ENCODE results near the gene C1QTNF6. TPM values are rescaled to one million over a fixed set of nuclear protein-coding genes. Genes with fewer than 3 reads are reported as not detected.
"Not testable (repeated sequence)": the region's sequence is repeated elsewhere in the genome, so short reads cannot be mapped to it uniquely, and the experiment has no call there.

C1QTNF6 gene
- polyA plus RNA-seq, 3 donors, result 2.6 to 8.0 (median 2.6) TPM

DNA sequence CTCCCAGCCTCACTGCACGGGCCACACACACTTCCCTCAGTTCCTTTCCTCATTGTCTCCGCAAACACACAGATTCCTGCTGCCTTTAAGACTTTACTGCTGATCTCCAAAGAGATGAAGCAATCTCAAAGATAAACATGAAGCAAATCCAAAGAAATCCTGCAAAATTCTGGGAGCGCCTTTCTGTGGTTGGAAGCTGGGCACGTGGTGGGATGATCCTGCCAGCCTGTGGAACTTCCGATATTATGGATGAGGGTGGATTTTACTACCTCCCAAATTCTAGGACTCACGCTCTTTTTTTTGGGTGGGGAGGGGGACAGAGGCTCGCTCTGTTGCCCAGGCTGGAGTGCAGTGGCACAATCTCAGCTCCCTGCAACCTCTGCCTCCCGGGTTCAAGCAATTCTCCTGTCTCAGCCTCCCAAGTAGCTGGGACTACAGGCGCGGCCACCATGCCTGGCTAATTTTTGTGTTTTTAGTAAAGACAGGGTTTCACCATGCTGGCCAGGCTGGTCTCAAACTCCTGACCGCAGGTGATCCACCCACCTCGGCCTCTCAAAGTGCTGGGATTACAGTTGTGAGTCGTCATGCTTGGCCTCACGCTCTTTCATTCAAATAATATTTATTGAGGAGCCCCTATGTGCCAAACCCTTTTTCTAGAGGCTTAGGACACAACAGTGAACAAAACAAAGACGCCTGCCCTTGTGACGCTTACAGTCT is 17.2 kb downstream of the C1QTNF6 start:
- WGBS, 3 donors, result 86 to 92% (median 86%) methylated on average over 16 of the region's 16 CpGs
- H3K27ac ChIP-seq (ENCODE audit: low read depth, low read length), result not testable (repeated sequence)

DNA sequence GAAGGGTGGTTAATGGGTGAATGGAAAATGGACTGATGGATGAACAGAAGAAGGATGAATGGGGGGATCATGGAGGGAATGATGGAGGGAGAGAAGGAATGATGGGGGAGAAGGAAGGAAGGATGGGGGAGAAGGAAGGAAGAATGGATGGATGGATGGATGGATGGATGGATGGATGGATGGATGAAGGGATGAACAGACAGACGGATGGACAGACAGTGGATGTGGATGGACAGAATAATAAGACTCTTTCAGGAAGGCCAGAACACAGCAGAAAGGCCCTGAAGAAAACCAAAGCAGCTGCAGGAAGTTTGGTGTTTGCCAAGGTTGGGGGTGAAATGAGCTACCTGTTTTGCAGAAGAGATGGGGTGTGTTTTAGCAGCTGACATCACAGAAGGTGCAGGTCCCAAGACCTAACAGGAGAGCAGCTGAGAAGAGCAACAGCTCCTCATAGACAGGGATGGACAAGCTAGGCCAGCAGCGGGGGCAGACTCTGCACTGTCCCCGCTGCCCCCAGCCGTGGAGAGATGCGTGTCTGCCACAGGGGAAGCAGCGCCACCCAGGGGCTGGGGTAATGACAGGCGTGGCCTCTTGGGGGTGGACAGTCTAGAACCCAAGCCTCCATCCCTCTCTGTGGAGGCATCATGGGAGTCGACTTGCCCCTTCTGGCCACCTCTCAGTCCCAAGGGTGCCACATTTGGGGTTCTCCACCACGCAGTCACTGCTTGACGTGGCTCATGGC is 17.9 kb downstream of the C1QTNF6 start:
- 78 to 90% (median 90%) methylated on average over 10 of the region's 10 CpGs for WGBS, 3 donors
- H3K27ac ChIP-seq (ENCODE audit: low read depth, low read length), result no peak overlapping the region

DNA sequence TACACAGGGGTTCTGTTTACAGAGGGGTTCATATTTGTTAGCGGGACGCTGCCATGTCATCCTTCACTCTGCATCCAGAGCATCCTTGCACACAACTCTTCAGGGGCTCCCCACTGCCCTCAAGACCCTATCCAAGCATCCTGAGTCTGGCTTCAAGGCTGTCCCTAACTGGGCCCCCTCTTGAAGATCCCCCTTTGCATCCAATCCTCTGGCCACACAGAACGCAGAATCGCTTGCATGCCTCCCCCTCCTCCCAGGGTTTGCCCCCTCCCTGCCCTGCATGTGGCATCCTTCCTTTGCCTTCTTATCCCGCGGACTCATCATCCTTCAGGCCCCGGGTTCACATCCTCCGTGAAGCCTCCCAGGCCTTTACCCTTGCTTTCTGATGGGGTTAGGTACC is 18.6 kb downstream of the C1QTNF6 start:
- no peak overlapping the region for H3K27ac ChIP-seq (ENCODE audit: low read depth, low read length)
- 88 to 95% (median 89%) methylated on average over 8 of the region's 8 CpGs for WGBS, 3 donors

DNA sequence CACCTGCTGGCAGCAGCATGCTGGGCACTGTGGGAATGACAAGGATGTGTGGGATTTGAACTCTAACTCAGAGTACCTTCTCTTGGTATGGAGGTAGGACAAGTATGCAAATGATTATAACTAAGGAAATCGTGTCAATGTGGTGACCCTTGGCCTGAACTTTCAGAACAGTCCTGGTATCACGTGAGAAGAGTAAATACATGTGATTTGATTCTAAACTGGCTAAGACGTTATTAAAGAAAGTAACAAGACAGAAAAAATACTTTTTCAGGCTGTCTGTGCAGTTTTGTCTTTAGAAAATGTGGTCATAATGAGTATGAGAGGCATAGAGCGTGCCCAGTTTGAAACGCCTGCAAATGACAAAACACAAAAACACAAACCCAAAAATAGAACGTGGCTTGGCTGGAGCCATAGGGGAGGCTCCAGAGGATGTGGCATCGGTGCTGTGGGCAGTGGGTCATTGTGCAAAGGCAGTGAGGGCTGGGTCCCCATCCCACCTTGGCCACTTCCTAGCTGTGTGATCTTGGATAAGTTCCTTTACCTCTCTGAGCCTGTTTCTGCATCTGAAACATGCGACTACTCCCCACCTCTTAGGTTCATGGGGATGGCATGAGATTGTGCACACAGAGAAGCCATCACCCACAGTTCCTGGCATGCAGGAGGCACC is 19.9 kb downstream of the C1QTNF6 start:
- 43 to 58% (median 56%) methylated on average over 8 of the region's 8 CpGs for WGBS, 3 donors
- no peak overlapping the region for H3K27ac ChIP-seq (ENCODE audit: low read depth, low read length)

DNA sequence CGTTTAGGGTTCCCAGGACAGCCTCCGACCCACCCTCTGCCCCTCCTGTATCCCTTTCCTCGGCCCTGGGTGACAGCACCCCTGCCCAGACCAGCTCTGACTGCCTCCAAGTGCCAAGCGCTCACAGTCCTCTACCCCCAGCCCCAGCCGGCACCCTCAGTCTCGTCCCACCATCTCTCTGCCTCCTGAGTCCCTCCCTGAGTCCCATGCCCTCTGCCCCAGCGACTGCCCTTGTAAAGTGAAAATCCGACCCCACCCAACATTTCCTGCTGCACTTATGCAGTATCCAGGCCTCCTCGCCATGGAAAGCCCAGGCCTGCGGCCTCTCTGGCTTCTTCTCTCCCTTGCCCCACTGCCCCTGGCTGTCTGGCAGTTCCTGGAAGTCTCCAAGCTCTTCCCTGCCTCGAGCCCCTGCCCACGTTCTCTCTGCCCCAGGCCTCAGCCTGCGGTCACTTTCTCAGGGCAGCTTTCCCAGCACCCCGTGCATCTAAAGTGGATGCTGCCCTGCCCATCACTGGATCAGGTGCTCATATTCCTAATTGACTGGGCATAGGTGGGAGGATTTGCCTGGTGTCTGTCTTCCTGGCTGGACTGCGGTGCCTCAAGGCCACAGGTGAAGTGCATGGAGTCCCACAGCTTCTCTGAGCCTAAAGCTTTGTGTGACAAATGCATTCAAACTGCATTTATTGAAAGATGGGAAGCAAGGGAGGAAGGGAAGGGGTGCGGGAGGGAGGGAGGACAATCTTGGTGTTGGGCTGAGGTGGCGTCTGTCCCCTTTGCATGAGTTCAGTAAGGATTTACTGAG is 20.7 kb downstream of the C1QTNF6 start:
- 59 to 67% (median 61%) methylated on average over 17 of the region's 17 CpGs for WGBS, 3 donors
- H3K27ac ChIP-seq (ENCODE audit: low read depth, low read length), result no peak overlapping the region

DNA sequence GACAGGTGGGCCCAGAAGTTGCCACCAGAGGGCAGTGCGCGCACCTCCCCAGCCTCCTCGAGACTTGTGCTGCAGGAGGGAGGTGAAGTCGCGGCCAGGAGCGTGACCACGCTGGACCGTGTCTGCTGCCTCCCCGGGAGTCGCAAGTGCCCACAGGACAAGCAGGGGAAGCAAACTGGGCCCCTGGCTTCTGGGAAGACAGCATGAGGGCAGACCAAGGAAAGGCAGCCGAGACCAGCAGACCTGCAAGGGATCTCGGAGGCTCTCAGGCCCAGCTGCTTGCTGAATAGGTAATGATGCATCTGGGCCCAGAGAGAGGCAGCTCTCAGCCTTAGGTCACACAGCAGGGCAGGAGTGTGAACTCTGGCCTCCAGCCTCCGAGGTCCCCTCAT is 21.4 kb downstream of the C1QTNF6 start:
- WGBS, 3 donors, result 17 to 18% (median 17%) methylated on average over 13 of the region's 13 CpGs
- H3K27ac ChIP-seq (ENCODE audit: low read depth, low read length), result no peak overlapping the region

DNA sequence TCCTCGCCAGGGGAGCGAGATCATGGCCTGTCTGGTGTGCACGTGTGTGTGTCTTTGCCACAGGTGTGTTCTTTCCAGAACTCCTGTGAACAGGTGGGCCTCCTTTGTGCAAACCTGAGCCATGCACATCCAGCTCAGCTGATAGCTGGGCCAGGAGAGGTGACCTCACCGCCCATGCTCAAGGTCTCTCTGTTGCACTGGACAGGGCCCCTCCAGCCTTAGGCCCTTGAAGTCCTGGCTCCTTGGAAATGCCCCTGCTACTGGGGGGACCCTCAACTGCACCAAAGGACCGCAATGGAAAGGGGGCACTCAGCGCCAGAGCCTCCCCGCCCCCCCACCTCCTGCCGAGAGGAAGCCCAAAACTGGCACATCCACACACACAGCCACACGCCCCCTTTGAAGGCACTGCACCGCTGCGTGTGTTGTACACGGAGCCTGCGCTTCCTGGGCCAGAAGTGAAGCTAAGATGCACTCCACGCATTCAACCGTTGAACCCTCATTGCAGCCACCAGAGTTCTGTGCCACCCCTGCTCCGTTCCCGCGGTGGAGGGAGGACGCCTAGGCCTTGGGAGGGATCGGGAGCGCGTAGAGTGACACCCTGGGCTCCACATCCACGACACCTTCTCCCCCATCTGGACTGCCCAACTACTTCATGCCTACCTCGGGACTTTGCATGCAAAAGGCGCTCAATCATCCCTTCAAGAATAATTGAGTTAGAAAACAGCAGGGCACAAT is 21.9 kb downstream of the C1QTNF6 start:
- WGBS, 3 donors, result 52 to 65% (median 59%) methylated on average over 25 of the region's 25 CpGs
- H3K27ac ChIP-seq (ENCODE audit: low read depth, low read length), result no peak overlapping the region

DNA sequence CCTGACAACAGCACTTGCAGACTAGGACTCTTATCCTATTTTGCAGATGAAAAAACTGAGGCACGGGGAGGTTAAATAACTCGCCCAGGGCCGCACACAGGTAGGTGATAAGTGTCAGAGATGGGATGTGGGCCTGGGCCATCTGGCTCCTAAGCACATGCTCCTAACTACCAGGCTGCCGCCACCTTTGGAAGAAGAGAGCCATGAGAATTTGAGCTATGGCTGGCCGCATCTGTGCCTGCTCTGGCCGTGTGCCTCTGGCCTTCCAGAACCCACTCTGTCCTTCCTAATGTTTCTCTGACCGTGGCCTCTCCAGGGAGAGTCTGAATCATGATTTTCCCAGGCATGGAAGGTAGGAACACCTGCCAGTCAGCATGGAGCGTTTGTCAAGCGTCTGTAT is 23.0 kb downstream of the C1QTNF6 start:
- no peak overlapping the region for H3K27ac ChIP-seq (ENCODE audit: low read depth, low read length)
- 81 to 89% (median 88%) methylated on average over 9 of the region's 9 CpGs for WGBS, 3 donors

DNA sequence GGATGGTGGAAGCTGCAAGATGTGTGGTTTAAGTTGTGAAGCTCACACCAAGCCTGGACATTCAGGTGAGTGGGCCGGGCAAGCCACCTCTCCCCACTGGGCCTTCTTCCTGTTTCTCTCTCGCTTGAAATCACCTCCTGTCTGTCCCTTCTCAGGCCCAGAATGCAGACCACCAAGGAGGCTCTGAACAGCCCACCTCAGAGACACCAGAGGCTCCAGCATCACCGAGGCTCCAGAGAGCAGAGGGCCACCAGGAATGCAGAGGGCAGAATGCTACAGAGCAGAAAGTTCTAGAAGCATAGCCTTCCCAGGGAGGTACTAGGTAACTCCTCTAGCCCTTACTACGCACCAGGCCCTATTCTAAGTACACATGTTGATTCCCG is 23.6 kb downstream of the C1QTNF6 start:
- H3K27ac ChIP-seq (ENCODE audit: low read depth, low read length), result no peak overlapping the region
- 66 to 86% (median 74%) methylated on average over 4 to 5 of the region's 5 CpGs for WGBS, 3 donors

DNA sequence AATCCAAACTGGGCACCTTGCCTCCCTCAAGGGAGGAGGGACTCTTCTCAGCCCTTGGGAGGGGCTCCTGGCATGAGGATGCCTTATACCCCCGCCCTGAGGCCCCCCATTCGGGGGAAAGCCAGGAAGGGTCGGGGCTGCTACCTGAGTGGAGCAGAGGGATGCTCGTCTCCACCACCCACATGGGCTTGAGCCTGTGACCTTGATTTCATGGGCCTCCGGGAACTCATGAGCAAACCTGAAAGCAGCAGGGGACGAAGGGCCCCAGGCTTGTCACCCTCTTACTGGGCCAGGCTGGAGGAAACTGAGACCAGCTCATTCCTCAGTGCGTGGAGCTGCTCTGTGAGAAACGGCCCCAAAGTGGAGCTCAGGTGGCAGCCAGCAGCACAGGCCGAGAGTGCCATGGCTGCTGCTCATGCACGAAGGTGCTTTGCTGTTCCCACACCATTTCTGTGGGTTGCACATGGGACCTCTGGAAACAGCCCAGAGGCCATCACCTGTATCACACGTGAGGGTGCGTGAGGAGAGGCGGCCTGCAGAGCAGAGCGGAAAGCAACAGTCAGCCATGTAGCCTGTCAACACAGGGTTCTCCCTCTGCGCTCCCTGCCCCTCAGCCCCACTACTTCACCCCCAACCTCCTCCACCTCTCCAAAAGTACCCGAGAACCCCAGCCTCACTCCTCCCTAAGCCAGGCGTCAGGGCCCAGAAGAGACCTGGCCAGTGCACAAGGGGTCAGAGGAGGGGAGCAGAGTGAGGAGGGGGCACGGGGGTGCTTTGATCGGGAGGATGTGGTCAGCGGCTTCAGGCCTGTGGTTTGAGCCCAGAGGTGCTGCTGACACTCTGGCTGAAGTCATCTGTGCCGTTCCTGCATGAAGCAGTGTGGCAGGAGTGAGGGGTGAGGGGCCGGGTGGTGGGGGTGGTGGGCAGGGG is 24.2 kb downstream of the C1QTNF6 start:
- WGBS, 3 donors, result 79 to 83% (median 82%) methylated on average over 21 to 22 of the region's 22 CpGs
- H3K27ac ChIP-seq (ENCODE audit: low read depth, low read length), result no peak overlapping the region

DNA sequence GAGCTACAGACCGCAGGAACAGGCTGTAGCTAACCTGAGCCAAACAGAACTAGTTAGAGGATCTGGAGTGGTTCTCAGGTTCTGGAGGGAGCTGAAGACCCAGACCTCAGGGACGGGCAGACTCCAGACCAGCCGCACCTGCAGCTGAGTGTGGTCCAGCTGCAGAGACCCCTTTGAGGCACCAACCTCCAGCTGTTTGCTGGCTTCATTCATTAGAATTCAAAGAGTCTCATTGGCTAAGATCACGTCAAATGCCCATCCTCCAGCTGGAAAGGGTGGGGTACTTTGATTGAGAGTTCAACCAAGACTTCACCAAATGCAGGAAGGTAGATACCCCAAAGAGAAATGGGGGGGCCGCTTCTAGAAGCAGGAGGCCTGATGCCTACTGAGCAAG is 25.0 kb downstream of the C1QTNF6 start:
- 84 to 89% (median 88%) methylated on average over 5 of the region's 5 CpGs for WGBS, 3 donors
- H3K27ac ChIP-seq (ENCODE audit: low read depth, low read length), result no peak overlapping the region

DNA sequence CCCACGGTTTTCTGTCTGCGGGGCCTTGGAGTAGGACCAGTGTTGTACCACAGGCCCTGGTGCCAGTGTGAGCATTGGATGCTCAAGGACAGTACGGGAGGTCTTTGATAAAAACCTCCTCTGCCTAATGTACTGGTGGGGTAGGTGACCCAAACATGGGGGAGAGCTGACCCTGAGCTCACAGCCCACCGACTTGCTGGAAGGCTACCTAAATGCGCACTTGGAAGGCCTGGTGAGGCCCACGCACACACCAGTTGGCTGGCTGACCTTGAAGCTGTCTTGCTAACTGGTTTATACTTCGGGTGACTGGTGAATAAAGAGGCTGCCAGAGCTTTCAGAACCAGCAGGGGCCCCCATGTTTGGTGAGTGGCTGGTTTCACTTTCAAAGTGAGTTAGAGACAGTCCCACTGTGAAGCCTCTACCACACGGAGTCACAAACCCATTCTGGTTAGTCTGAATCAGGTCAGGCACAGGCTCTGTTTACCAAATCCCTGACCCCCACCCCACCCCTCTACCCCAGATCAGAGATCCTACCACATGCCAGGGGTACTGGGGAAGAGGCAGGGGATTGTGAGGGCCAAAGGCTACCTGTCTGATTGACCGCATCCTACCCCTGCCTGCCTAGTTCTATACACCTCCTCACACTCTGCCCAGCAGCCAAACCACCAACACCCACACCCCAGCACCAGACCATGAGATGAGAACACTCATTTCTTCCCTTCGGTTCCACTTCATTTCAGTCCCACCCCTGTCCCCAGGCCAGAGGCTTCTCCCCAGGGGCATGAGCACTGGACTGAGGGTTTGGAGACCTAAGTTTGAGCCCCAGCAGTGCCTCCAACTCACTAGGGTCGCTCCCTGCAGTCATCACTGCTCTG is 25.6 kb downstream of the C1QTNF6 start:
- no peak overlapping the region for H3K27ac ChIP-seq (ENCODE audit: low read depth, low read length)
- WGBS, 3 donors, result 75 to 80% (median 76%) methylated on average over 11 of the region's 11 CpGs

DNA sequence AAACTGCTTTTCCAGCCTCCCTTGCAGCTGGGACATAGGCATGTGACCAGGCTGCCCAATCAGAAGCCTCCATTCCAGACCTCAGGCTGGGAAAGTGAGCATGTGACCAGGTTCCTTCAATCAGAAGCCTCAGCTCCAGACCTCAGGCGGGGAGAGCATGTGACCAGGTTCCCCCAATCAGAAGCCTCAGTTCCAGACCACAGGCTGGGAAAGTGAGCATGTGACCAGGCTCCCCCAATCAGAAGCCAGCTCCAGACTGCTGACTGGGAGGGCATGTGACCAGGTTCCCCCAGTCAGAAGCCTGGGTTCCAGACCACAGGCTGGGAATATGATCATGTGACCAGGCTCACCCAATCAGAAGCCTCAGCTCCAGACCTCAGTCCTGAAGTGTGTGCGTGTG is 26.6 kb downstream of the C1QTNF6 start:
- no peak overlapping the region for H3K27ac ChIP-seq (ENCODE audit: low read depth, low read length)
- WGBS, 3 donors, result 98 to 100% (median 100%) methylated on average over 2 of the region's 2 CpGs

DNA sequence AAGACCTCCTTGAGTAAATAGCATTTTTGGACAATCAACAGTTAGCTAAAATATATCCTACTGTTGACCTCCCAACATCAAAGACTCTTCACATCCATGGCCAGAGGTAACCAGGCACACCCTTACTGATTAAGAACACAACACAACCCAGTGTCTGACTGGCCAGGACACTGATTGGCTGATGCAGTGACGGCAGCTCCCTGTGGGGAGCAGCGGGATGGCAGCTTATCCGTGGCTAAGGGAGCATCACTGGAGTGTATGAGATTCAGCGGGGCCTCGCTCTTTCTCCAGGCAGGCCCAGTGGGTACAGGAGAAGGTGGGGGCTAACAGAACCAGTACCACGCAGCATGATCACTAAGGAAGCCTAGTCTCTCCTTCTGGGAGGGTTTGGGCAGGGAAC is 28.0 kb downstream of the C1QTNF6 start:
- 70 to 76% (median 71%) methylated on average over 6 of the region's 6 CpGs for WGBS, 3 donors

DNA sequence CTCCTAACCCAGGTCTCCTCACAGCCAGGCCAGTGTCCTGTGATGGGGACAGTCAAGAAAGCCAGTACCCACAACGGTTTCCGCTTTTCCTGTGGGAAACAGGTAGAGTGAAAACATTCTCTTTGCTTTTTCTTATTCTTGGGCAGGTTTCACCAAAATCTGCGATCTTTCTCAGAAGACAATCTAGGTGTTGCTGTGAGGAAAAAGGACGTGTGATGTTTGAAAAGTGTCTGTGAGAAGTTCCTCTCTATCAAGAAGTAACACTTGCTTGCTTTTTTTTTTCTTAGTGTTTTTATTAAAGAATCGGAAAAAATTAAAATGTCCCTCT is 29.1 kb downstream of the C1QTNF6 start:
- 75 to 82% (median 79%) methylated on average over 5 of the region's 5 CpGs for WGBS, 3 donors

More for the DNA sequence above, 28.0 kb downstream of the C1QTNF6 start:
- H3K27ac ChIP-seq (ENCODE audit: low read depth, low read length), result no peak overlapping the region

DNA sequence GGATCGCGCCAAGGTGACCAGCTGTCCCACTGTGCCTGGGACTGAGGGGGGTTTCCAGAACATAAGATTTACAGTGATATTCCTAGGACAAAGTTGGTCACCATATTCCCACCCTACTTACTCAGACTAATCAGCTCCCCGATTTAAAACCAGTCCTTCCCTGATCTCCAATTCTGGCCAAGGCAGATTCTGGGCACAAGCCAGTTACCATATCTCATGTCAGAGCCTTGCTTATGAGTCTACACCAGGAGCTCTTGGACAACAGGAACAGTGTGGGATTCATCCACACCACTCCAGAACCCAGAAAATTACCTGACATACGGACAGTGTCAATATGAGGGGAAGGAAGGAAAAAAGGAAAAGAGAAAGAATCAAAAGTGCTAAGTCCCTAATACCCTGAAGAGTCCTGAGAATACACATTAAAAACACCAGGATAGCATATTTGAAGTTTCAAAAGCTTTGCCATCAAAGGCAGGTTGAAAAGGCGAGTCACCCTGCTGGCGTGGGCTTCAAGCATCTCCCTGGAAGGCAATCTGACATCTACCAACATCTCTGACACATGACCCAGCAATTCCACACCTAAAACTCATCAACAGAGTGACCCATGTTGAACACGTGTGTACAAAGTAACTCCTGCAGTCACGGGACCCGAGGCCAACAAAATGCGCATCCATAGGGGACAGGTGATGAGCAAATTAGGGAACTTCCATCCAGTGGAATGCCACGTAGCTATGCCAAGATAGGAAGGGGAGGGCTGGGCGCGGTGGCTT is 30.3 kb downstream of the C1QTNF6 start:
- 74 to 78% (median 78%) methylated on average over 13 of the region's 13 CpGs for WGBS, 3 donors
- H3K27ac ChIP-seq (ENCODE audit: low read depth, low read length), result no peak overlapping the region

More for the DNA sequence above, 29.1 kb downstream of the C1QTNF6 start:
- no peak overlapping the region for H3K27ac ChIP-seq (ENCODE audit: low read depth, low read length)
